Measurements from ENCODE around the gene SLC33A1. TPM values are rescaled to one million over a fixed set of nuclear protein-coding genes. Genes with fewer than 3 reads are reported as not detected.

SLC33A1 gene
- total RNA-seq, 1 experiment from 2014 or later: 23.3 TPM

DNA sequence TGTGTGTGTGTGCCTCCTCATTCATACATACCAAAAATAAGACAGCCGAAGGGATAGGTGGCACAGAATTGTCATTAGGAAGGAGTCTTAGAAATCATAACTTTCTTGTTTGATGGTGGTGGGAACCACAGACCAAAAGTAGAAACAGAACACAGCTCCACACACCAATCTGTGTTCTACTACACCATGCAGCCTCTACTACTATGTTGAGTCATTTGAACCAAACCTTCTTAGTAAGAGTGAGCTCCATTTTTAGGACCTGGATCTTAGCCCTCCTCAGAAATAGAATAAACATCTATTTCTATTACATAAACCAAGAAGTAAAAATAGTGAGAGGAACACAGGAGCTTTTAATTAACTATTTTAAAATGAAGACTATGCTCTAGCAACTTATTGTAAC, 81.4 kb downstream of the SLC33A1 start:
- POLR2A ChIA-PET: interaction anchor here (0.7 kb wide), 1 partner anchor 34 kb away, joined by 3 read pairs; no protein-coding TSS in a partner anchor
- peaks cover 0 to 7% of the 10 kb centered on the region in 2 experiments; a peak in 2 of 4 replicates for H3K36me3 ChIP-seq (ENCODE audit: control insufficient read depth in 1 of 2, insufficient read depth in 2 of 2, low read length in 2 of 2)
- RAD21 ChIA-PET (ENCODE audit: low non-redundant PET in 1 of 2, low total read pairs in 2 of 2, uncharacterized antibody in 2 of 2, unreplicated experiment in 2 of 2): no interaction called here
- no peak overlapping the region for H3K4me2 ChIP-seq (ENCODE audit: low read length)
- DNase-seq (ENCODE audit: low read depth, low spot score) (no peak), ATAC-seq (no peak)
- no peak overlapping the region for H3K9ac ChIP-seq (ENCODE audit: low read length)
- no peaks in the 10 kb centered on the region for H3K79me2 ChIP-seq (ENCODE audit: insufficient read depth, low read length)
- no peaks in the 10 kb centered on the region for H4K20me1 ChIP-seq (ENCODE audit: insufficient read depth)
- CTCF ChIA-PET: no interaction called here
- no peaks in the 10 kb centered on the region for H3K4me1 ChIP-seq (ENCODE audit: control insufficient read depth in 1 of 2, insufficient read depth in 2 of 2, low read length in 2 of 2)
- H3K27me3 ChIP-seq (ENCODE audit: insufficient read depth, low read length): no peaks in the 10 kb centered on the region
- TF ChIP-seq CEBPB (IDR thresholded peaks at IDR 0.05; ENCODE audit: low read depth) (no peak), RAD21 (IDR thresholded peaks at IDR 0.05; ENCODE audit: low read depth) (no peak)
- TF ChIP-seq, protein P1, sequence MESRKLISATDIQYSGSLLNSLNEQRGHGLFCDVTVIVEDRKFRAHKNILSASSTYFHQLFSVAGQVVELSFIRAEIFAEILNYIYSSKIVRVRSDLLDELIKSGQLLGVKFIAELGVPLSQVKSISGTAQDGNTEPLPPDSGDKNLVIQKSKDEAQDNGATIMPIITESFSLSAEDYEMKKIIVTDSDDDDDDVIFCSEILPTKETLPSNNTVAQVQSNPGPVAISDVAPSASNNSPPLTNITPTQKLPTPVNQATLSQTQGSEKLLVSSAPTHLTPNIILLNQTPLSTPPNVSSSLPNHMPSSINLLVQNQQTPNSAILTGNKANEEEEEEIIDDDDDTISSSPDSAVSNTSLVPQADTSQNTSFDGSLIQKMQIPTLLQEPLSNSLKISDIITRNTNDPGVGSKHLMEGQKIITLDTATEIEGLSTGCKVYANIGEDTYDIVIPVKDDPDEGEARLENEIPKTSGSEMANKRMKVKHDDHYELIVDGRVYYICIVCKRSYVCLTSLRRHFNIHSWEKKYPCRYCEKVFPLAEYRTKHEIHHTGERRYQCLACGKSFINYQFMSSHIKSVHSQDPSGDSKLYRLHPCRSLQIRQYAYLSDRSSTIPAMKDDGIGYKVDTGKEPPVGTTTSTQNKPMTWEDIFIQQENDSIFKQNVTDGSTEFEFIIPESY (IDR thresholded peaks at IDR 0.05; ENCODE audit: extremely low read depth, insufficient replicate concordance, low read length): no peak
- no peak overlapping the region for H3K27ac ChIP-seq (ENCODE audit: low read depth, low read length)
- intact Hi-C loops (cut with micrococcal nuclease): no loop called here
- H3K4me3 ChIP-seq (replicated peaks in 1 of 2; ENCODE audit: low read depth in 1 of 2, low read length in 2 of 2): no peak overlapping the region
- H3K9me2 ChIP-seq (ENCODE audit: insufficient read depth): no peaks in the 10 kb centered on the region
- no peak overlapping the region for H2AFZ ChIP-seq (ENCODE audit: low read depth, low read length, poor library complexity, severe bottlenecking)
- peaks cover 5 to 7% of the 10 kb centered on the region in 2 experiments; a peak in 2 of 4 replicates for H3K9me3 ChIP-seq (ENCODE audit: control insufficient read depth in 1 of 2, insufficient read depth in 1 of 2, low read depth in 1 of 2, low read length in 2 of 2)
- no TSS peak for BruUV-seq (replicated peaks)

DNA sequence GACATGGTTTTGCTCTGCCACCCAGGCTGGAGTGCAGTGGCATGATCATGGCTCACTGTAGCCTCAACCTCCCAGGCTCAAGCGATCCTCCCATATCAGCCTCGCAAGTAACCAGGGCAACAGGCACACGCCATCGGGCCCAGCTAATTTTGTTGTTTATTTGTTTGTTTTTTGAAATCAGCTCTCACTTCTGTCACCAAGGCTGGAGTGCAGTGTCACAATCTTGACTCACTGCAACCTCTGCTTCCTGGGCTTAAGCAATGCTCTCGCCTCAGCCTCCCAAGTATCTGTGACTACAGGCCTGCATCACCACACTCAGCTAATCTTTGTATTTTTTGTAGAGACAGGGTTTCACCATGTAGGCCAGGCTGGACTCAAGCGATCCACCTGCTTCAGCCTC, 83.1 kb downstream of the SLC33A1 start:
- ChIA-PET CTCF (no interaction called here), POLR2A (no interaction called here), RAD21 (ENCODE audit: low non-redundant PET in 1 of 2, low total read pairs in 2 of 2, uncharacterized antibody in 2 of 2, unreplicated experiment in 2 of 2) (no interaction called here)
- Histone ChIP-seq H3K27me3 (ENCODE audit: insufficient read depth, low read length) (no peaks in the 10 kb centered on the region), H3K4me2 (ENCODE audit: low read length) (no peak overlapping the region), H4K20me1 (ENCODE audit: insufficient read depth) (no peaks in the 10 kb centered on the region), H3K9me3 (ENCODE audit: control insufficient read depth in 1 of 2, insufficient read depth in 1 of 2, low read depth in 1 of 2, low read length in 2 of 2) (peaks cover 5 to 7% of the 10 kb centered on the region in 2 experiments; a peak in 2 of 4 replicates), H3K36me3 (ENCODE audit: control insufficient read depth in 1 of 2, insufficient read depth in 2 of 2, low read length in 2 of 2) (peaks cover 0 to 7% of the 10 kb centered on the region in 2 experiments; a peak in 2 of 4 replicates), H3K9me2 (ENCODE audit: insufficient read depth) (no peaks in the 10 kb centered on the region), H3K4me3 (replicated peaks in 1 of 2; ENCODE audit: low read depth in 1 of 2, low read length in 2 of 2) (no peak overlapping the region), H3K79me2 (ENCODE audit: insufficient read depth, low read length) (no peaks in the 10 kb centered on the region), H2AFZ (ENCODE audit: low read depth, low read length, poor library complexity, severe bottlenecking) (no peak overlapping the region), H3K9ac (ENCODE audit: low read length) (no peak overlapping the region), H3K27ac (ENCODE audit: low read depth, low read length) (no peak overlapping the region), H3K4me1 (ENCODE audit: control insufficient read depth in 1 of 2, insufficient read depth in 2 of 2, low read length in 2 of 2) (no peaks in the 10 kb centered on the region)
- ATAC-seq (no peak), DNase-seq (ENCODE audit: low read depth, low spot score) (no peak)
- no peak for TF ChIP-seq EZH2 (IDR thresholded peaks at IDR 0.05)
- TF ChIP-seq YY1 (IDR thresholded peaks at IDR 0.05; ENCODE audit: extremely low read depth, insufficient replicate concordance, low read depth, low read length): no peak
- TF ChIP-seq SIN3A (IDR thresholded peaks at IDR 0.05; ENCODE audit: low read depth): no peak
- TF ChIP-seq EZH2phosphoT487 (IDR thresholded peaks at IDR 0.05; ENCODE audit: borderline replicate concordance): no peak
- TF ChIP-seq, protein P2, sequence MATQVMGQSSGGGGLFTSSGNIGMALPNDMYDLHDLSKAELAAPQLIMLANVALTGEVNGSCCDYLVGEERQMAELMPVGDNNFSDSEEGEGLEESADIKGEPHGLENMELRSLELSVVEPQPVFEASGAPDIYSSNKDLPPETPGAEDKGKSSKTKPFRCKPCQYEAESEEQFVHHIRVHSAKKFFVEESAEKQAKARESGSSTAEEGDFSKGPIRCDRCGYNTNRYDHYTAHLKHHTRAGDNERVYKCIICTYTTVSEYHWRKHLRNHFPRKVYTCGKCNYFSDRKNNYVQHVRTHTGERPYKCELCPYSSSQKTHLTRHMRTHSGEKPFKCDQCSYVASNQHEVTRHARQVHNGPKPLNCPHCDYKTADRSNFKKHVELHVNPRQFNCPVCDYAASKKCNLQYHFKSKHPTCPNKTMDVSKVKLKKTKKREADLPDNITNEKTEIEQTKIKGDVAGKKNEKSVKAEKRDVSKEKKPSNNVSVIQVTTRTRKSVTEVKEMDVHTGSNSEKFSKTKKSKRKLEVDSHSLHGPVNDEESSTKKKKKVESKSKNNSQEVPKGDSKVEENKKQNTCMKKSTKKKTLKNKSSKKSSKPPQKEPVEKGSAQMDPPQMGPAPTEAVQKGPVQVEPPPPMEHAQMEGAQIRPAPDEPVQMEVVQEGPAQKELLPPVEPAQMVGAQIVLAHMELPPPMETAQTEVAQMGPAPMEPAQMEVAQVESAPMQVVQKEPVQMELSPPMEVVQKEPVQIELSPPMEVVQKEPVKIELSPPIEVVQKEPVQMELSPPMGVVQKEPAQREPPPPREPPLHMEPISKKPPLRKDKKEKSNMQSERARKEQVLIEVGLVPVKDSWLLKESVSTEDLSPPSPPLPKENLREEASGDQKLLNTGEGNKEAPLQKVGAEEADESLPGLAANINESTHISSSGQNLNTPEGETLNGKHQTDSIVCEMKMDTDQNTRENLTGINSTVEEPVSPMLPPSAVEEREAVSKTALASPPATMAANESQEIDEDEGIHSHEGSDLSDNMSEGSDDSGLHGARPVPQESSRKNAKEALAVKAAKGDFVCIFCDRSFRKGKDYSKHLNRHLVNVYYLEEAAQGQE (IDR thresholded peaks at IDR 0.05; ENCODE audit: low read depth): no peak
- no TSS peak for BruUV-seq (replicated peaks)
- intact Hi-C loops (cut with micrococcal nuclease): no loop called here

Data from HCT116 (cell line).